Stimulated activated effector memory CD8-positive, alpha-beta T cell treated with anti-CD3 and anti-CD28 coated beads, Interleukin-12 subunit alpha, Interleukin-12 subunit beta, amount 100 ng/mL, for 72 hours (primary cell): ENCODE results near the gene CDH13.

Source experiments
- ATAC-seq: fragments of 150-1000 bp; cut with Tn5 transposase; 2 replicates; pipeline ENCODE4 v1.10.0; 2021
- DNase-seq, 2 donors: peaks; one replicate each; pipeline ENCODE4 v3.0.0; 2021 to 2022; ENCODE audit warnings: low spot score in 2 of 2
- H3K27ac Mint-ChIP-seq: one replicate; pipeline ENCODE4 v1.8.0; 2022; ENCODE audit warnings: mild to moderate bottlenecking, mixed read lengths
- H3K36me3 Mint-ChIP-seq: one replicate; pipeline ENCODE4 v1.8.0; 2022; ENCODE audit warnings: mild to moderate bottlenecking, mixed read lengths
- H3K4me1 Mint-ChIP-seq: one replicate; pipeline ENCODE4 v1.8.0; 2022; ENCODE audit warnings: mixed read lengths
- H3K4me3 Mint-ChIP-seq: one replicate; pipeline ENCODE4 v1.8.0; 2022; ENCODE audit warnings: mild to moderate bottlenecking, mixed read lengths
- H3K9me3 Mint-ChIP-seq: one replicate; pipeline ENCODE4 v1.8.0; 2022; ENCODE audit warnings: mixed read lengths

The CDH13 gene

GRCh38 chr16:82829301-82829700, 202.5 kb downstream of the CDH13 start:
- no peaks in the 10 kb centered on the region for H3K36me3 Mint-ChIP-seq
- DNase-seq (no peak), ATAC-seq (no peak)
- no peak overlapping the region for H3K4me3 Mint-ChIP-seq
- no peaks in the 10 kb centered on the region for H3K4me1 Mint-ChIP-seq
- no peak overlapping the region for H3K27ac Mint-ChIP-seq
- H3K9me3 Mint-ChIP-seq: no peaks in the 10 kb centered on the region

- H3K9me3 Mint-ChIP-seq: no peaks in the 10 kb centered on the region
- H3K36me3 Mint-ChIP-seq: no peaks in the 10 kb centered on the region
- ATAC-seq (no peak), DNase-seq (no peak)
- H3K4me3 Mint-ChIP-seq: no peak overlapping the region
- H3K27ac Mint-ChIP-seq: no peak overlapping the region
- no peaks in the 10 kb centered on the region for H3K4me1 Mint-ChIP-seq
Observed at GRCh38 chr16:82830944-82831343, 204.2 kb downstream of the CDH13 start.

GRCh38 chr16:82832821-82833220, 206.1 kb downstream of the CDH13 start:
- no peaks in the 10 kb centered on the region for H3K36me3 Mint-ChIP-seq
- H3K4me3 Mint-ChIP-seq: no peak overlapping the region
- no peaks in the 10 kb centered on the region for H3K4me1 Mint-ChIP-seq
- DNase-seq (no peak), ATAC-seq (no peak)
- H3K27ac Mint-ChIP-seq: no peak overlapping the region
- H3K9me3 Mint-ChIP-seq: no peaks in the 10 kb centered on the region

- DNase-seq (no peak), ATAC-seq (no peak)
- Mint-ChIP-seq H3K27ac (no peak overlapping the region), H3K9me3 (no peaks in the 10 kb centered on the region), H3K4me3 (no peak overlapping the region), H3K36me3 (no peaks in the 10 kb centered on the region), H3K4me1 (no peaks in the 10 kb centered on the region)
Observed at GRCh38 chr16:82833378-82833993, 206.7 kb downstream of the CDH13 start.

GRCh38 chr16:82834151-82834815, 207.5 kb downstream of the CDH13 start:
- H3K4me3 Mint-ChIP-seq: no peak overlapping the region
- no peaks in the 10 kb centered on the region for H3K4me1 Mint-ChIP-seq
- H3K27ac Mint-ChIP-seq: no peak overlapping the region
- ATAC-seq (peak; percentile 21), DNase-seq (no peak)
- no peaks in the 10 kb centered on the region for H3K9me3 Mint-ChIP-seq
- H3K36me3 Mint-ChIP-seq: no peaks in the 10 kb centered on the region

- ATAC-seq (no peak), DNase-seq (no peak)
- Mint-ChIP-seq H3K36me3 (no peaks in the 10 kb centered on the region), H3K9me3 (no peaks in the 10 kb centered on the region), H3K27ac (peak overlapping the region; percentile 5), H3K4me3 (no peak overlapping the region), H3K4me1 (no peaks in the 10 kb centered on the region)
Observed at GRCh38 chr16:82835487-82836155, 208.9 kb downstream of the CDH13 start.

GRCh38 chr16:82841108-82841507, 214.3 kb downstream of the CDH13 start:
- H3K36me3 Mint-ChIP-seq: no peaks in the 10 kb centered on the region

GRCh38 chr16:82843606-82844271, 217.0 kb downstream of the CDH13 start:
- peak; percentile 54 for ATAC-seq
- H3K4me3 Mint-ChIP-seq: no peak overlapping the region
- peaks cover 4% of the 10 kb centered on the region for H3K9me3 Mint-ChIP-seq
- no peaks in the 10 kb centered on the region for H3K36me3 Mint-ChIP-seq
- H3K27ac Mint-ChIP-seq: no peak overlapping the region
- H3K4me1 Mint-ChIP-seq: no peaks in the 10 kb centered on the region
- no peak for DNase-seq

More at GRCh38 chr16:82841108-82841507, 214.3 kb downstream of the CDH13 start:
- H3K4me1 Mint-ChIP-seq: no peaks in the 10 kb centered on the region
- H3K4me3 Mint-ChIP-seq: no peak overlapping the region
- H3K9me3 Mint-ChIP-seq: peaks cover 4% of the 10 kb centered on the region
- no peak overlapping the region for H3K27ac Mint-ChIP-seq
- DNase-seq (no peak), ATAC-seq (no peak)

- Mint-ChIP-seq H3K27ac (no peak overlapping the region), H3K4me3 (no peak overlapping the region), H3K4me1 (no peaks in the 10 kb centered on the region), H3K9me3 (peaks cover 4% of the 10 kb centered on the region), H3K36me3 (no peaks in the 10 kb centered on the region)
- DNase-seq (no peak), ATAC-seq (no peak)
Observed at GRCh38 chr16:82845116-82845515, 218.3 kb downstream of the CDH13 start.

GRCh38 chr16:82846806-82847205, 220.0 kb downstream of the CDH13 start:
- no peaks in the 10 kb centered on the region for H3K36me3 Mint-ChIP-seq
- no peak overlapping the region for H3K4me3 Mint-ChIP-seq
- ATAC-seq: no peak
- H3K27ac Mint-ChIP-seq: no peak overlapping the region
- no peaks in the 10 kb centered on the region for H3K4me1 Mint-ChIP-seq
- no peak for DNase-seq
- peaks cover 4% of the 10 kb centered on the region for H3K9me3 Mint-ChIP-seq

- ATAC-seq (no peak), DNase-seq (no peak)
- no peak overlapping the region for H3K27ac Mint-ChIP-seq
- no peaks in the 10 kb centered on the region for H3K36me3 Mint-ChIP-seq
- H3K4me3 Mint-ChIP-seq: no peak overlapping the region
- peaks cover 4% of the 10 kb centered on the region for H3K9me3 Mint-ChIP-seq
- H3K4me1 Mint-ChIP-seq: no peaks in the 10 kb centered on the region
Observed at GRCh38 chr16:82848013-82848412, 221.2 kb downstream of the CDH13 start.

GRCh38 chr16:82852388-82853008, 225.7 kb downstream of the CDH13 start:
- Mint-ChIP-seq H3K4me1 (no peaks in the 10 kb centered on the region), H3K4me3 (no peak overlapping the region), H3K9me3 (no peaks in the 10 kb centered on the region), H3K27ac (no peak overlapping the region), H3K36me3 (no peaks in the 10 kb centered on the region)
- DNase-seq: no peak
- no peak for ATAC-seq

- ATAC-seq (no peak), DNase-seq (no peak)
- Mint-ChIP-seq H3K9me3 (no peaks in the 10 kb centered on the region), H3K36me3 (no peaks in the 10 kb centered on the region), H3K27ac (no peak overlapping the region), H3K4me1 (no peaks in the 10 kb centered on the region), H3K4me3 (no peak overlapping the region)
Observed at GRCh38 chr16:82855471-82855870, 228.7 kb downstream of the CDH13 start.

- H3K4me1 Mint-ChIP-seq: no peaks in the 10 kb centered on the region
- H3K4me3 Mint-ChIP-seq: no peak overlapping the region
- H3K9me3 Mint-ChIP-seq: no peaks in the 10 kb centered on the region
- DNase-seq (no peak), ATAC-seq (no peak)
- no peak overlapping the region for H3K27ac Mint-ChIP-seq
- H3K36me3 Mint-ChIP-seq: no peaks in the 10 kb centered on the region
Observed at GRCh38 chr16:82857693-82858365, 231.1 kb downstream of the CDH13 start.

GRCh38 chr16:82859662-82860061, 232.9 kb downstream of the CDH13 start:
- H3K4me1 Mint-ChIP-seq: no peaks in the 10 kb centered on the region
- H3K27ac Mint-ChIP-seq: no peak overlapping the region
- no peaks in the 10 kb centered on the region for H3K36me3 Mint-ChIP-seq
- no peak for DNase-seq
- H3K4me3 Mint-ChIP-seq: no peak overlapping the region
- no peak for ATAC-seq
- H3K9me3 Mint-ChIP-seq: no peaks in the 10 kb centered on the region
